Subcutaneous abdominal adipose tissue (tissue), 5 donors: ENCODE results near the gene GIT1.
"Not testable (repeated sequence)": the region's sequence is repeated elsewhere in the genome, so short reads cannot be mapped to it uniquely, and the experiment has no call there.

ENCODE experiments used
- H3K27ac ChIP-seq: one replicate; pipeline ENCODE4 v1.7.0; 2013; ENCODE audit warnings: low read depth, mild to moderate bottlenecking, inconsistent platforms, low read length, moderate library complexity
- H3K27me3 ChIP-seq, 5 donors: one replicate each; pipeline ENCODE4 v1.7.0; 2013; ENCODE audit warnings: low read length in 5 of 5, inconsistent platforms in 1 of 5; ENCODE audit not compliant: control insufficient read depth in 5 of 5, insufficient read depth in 4 of 5
- H3K36me3 ChIP-seq, 5 donors: one replicate each; pipeline ENCODE4 v1.7.0; 2013; ENCODE audit warnings: low read length in 5 of 5; ENCODE audit not compliant: control insufficient read depth in 5 of 5, insufficient read depth in 5 of 5
- H3K4me1 ChIP-seq, 5 donors: one replicate each; pipeline ENCODE4 v1.7.0; 2013; ENCODE audit warnings: low read length in 5 of 5, mild to moderate bottlenecking in 3 of 5, moderate library complexity in 1 of 5; ENCODE audit not compliant: control insufficient read depth in 5 of 5, insufficient read depth in 5 of 5
- H3K4me3 ChIP-seq, 5 donors: one replicate each; pipeline ENCODE4 v1.7.0; 2013; ENCODE audit warnings: low read length in 5 of 5, low read depth in 1 of 5
- H3K9ac ChIP-seq, 5 donors: one replicate each; pipeline ENCODE4 v1.7.0; 2013; ENCODE audit warnings: low read length in 5 of 5, mild to moderate bottlenecking in 4 of 5, moderate library complexity in 3 of 5
- H3K9me3 ChIP-seq, 5 donors: one replicate each; pipeline ENCODE4 v1.7.0; 2013; ENCODE audit warnings: low read length in 5 of 5; ENCODE audit not compliant: control insufficient read depth in 5 of 5
- donor health status: healthy.
- donor health status: healthy.
- donor health status: healthy.
- donor health status: healthy.
- donor health status: healthy.

Gene GIT1

DNA sequence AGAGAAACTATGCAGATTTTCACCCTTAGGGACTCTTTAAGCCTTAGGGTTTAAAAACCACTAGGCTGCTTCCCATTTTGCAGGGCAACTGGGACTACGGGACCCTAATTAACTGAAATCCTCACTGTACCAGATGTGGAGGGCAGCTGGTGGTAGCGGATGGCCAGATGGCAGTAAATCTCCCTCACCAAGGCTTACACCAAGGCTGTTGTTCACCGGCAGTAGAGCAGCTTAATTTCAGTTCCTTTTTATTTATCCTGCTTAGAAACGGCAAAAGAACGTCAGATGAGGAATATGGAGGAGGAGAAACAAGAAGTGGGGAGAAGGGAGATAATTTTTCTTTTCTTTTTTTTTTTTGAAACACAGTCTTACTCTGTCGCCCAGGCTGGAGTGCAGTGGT lies 29.1 kb downstream of the GIT1 start:
- peak overlapping the region in 1 of 5 donors; percentile 53 for H3K9ac ChIP-seq
- no peaks in the 10 kb centered on the region for H3K27me3 ChIP-seq
- H3K4me1 ChIP-seq: peaks cover 7 to 57% (median 48%) of the 10 kb centered on the region in 5 donors
- H3K4me3 ChIP-seq: no peak overlapping the region
- peaks cover 0 to 18% (median 12%) of the 10 kb centered on the region in 5 donors for H3K36me3 ChIP-seq
- no peaks in the 10 kb centered on the region for H3K9me3 ChIP-seq
- H3K27ac ChIP-seq: no peak overlapping the region

DNA sequence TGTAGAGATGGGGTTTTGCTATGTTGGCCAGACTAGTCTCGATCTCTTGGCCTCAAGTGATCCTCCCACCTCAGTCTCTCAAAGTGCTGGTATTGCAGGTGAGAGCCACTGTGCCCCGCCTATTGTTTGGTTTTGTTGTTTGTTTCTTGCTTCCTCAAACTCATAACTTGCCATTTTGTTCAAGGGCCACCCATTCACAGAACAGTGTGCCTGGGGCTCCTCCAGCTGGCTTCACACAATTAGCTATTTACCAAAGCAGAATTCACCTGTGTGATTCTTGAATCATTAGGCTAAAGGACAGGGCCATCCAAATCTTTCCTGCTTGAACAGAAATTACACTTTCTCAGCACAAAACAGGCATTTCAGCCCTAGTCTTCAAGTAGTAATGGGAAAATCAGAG lies 29.8 kb downstream of the GIT1 start:
- no peak overlapping the region for H3K27ac ChIP-seq
- no peak overlapping the region for H3K4me3 ChIP-seq
- peaks cover 0 to 18% (median 12%) of the 10 kb centered on the region in 5 donors for H3K36me3 ChIP-seq
- H3K9ac ChIP-seq: no peak overlapping the region
- peaks cover 7 to 51% (median 43%) of the 10 kb centered on the region in 5 donors for H3K4me1 ChIP-seq
- H3K9me3 ChIP-seq: no peaks in the 10 kb centered on the region
- H3K27me3 ChIP-seq: no peaks in the 10 kb centered on the region

DNA sequence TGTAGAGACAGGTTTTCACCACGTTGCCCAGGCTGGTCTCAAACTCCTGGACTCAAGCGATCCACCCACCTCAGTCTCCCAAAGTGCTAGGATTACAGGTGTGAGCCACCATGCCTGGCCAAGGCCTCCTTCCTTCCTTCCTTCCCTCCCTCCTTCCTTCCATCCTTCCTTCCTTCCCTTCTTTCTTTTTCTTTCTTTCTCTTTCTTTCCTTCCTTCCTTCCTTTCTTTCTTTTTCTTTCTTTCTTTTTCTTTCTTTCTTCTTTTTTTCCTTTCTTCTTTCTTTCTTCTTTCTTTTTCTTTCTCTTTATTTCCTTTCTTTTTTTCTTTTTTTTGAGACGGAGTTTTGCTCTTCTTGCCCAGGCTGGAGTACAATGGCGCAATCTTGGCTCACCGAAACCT lies 31.3 kb downstream of the GIT1 start:
- peaks cover 7 to 38% (median 33%) of the 10 kb centered on the region in 5 donors for H3K4me1 ChIP-seq
- not testable (repeated sequence) for H3K27me3 ChIP-seq, H3K9ac ChIP-seq, H3K9me3 ChIP-seq, H3K27ac ChIP-seq, H3K4me3 ChIP-seq
- peaks cover 0 to 18% (median 12%) of the 10 kb centered on the region in 5 donors for H3K36me3 ChIP-seq

DNA sequence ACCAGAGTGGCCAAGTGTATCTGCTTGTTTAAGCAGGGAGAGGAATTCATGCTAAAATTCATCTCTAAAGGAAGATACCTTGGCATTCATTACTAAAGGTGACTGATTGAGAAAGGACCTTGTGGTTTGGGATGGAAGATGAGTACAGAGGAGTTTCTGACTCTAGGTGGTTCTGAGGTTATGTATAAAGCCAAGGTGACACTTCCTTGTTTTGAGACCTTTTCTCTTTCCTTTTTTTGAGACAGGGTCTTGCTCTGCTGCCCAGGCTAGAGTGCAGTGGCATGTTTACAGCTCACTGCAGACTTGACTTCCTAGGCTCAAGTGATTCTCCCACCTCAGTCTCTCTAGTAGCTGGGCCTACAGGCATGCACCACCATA lies 31.7 kb downstream of the GIT1 start:
- peaks cover 0 to 16% (median 9%) of the 10 kb centered on the region in 5 donors for H3K36me3 ChIP-seq
- no peak overlapping the region for H3K4me3 ChIP-seq
- no peaks in the 10 kb centered on the region for H3K27me3 ChIP-seq
- no peaks in the 10 kb centered on the region for H3K9me3 ChIP-seq
- no peak overlapping the region for H3K27ac ChIP-seq
- H3K4me1 ChIP-seq: peaks cover 7 to 34% (median 28%) of the 10 kb centered on the region in 5 donors
- H3K9ac ChIP-seq: no peak overlapping the region

DNA sequence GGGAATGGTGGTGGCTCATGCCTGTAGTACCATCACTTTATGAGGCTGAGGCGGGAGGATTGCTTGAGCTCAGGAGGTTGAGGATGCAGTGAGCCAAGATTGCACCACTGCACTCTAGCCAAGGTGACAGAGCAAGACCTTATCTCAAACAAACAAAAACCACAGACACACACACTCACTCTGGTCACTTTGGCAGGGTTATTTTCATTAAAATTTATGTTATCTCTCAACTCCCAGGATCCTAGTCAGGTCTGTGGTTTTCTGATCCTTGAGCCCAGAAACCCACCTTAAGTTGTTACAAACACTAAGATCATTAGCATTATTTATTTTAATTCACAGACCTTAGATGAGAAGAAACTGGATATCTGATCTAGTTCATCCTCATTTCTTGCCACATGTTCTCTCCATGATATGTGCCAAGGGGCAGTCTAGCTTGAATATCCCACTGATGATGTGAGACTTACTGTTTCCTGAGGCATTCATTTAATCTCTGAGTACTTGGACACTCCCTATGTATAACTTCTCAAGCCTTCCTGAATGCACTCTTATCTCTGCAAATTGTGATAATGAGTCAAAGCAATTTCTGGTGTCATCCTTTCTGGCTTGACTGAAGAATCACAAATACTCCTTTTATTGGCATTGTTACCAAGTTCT lies 32.2 kb downstream of the GIT1 start:
- Histone ChIP-seq H3K4me3 (no peak overlapping the region), H3K9ac (no peak overlapping the region), H3K27ac (no peak overlapping the region), H3K9me3 (no peaks in the 10 kb centered on the region), H3K4me1 (peaks cover 6 to 29% (median 23%) of the 10 kb centered on the region in 5 donors), H3K36me3 (peaks cover 0 to 10% (median 6%) of the 10 kb centered on the region in 5 donors), H3K27me3 (no peaks in the 10 kb centered on the region)

DNA sequence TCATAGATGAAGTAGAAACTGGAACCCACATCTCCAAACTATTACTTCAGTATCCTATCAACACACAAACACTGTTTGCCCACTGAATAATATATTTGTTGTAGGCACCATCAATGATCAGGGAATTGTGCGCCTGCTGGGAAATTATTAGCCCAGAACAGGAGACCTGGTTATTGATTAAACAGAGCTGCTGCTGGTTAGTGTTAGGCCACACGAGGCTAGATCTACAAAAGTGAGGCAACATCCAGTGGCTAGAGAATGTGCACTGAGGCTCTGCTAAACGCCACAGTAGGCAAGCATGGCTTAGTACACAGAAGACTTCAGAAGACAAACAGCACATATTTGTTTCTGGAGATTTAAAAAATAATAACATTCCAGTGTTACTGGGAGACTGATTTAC lies 33.6 kb downstream of the GIT1 start:
- Histone ChIP-seq H3K9ac (no peak overlapping the region), H3K27me3 (no peaks in the 10 kb centered on the region), H3K27ac (no peak overlapping the region), H3K36me3 (peaks cover 0 to 4% (median 0%) of the 10 kb centered on the region in 5 donors), H3K9me3 (no peaks in the 10 kb centered on the region), H3K4me3 (no peak overlapping the region), H3K4me1 (peaks cover 0 to 23% (median 13%) of the 10 kb centered on the region in 5 donors)

DNA sequence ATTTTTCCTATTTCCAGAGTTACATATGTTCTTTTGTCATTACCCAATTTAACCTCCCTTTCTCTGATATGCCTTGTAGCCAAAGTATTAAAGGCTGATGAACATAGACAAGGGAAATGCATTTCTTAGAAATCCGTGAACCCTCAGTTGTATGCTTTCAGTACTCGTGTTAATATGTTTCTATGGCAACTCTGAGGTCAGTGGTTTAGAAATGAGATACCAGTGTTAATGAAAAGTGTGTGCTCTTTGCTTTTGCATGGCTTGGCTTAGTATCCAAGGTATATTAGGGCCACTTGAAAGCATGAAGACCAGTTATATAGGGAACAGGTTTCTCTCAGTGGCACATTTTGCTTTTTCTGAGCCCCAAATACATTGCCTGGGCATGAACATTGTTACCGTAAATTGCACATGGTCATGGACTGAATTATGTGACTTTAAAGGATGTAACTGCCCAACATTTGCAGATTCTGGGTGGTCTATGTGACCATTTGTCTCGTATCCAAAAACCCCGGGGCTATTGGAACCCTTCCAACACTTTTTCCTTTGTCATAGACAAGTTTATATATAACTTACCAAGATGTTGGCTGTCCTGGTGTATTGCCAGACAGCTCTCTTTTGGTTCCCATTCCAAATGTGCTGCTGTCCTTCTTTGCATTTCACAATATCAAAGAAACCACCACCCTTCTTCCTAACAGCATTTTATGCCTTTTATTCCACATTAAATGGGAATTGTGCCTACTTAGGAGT lies 40.1 kb downstream of the GIT1 start:
- H3K4me1 ChIP-seq: peaks cover 4 to 33% (median 17%) of the 10 kb centered on the region in 5 donors
- H3K36me3 ChIP-seq: peaks cover 0 to 6% (median 4%) of the 10 kb centered on the region in 5 donors
- no peak overlapping the region for H3K9ac ChIP-seq
- no peak overlapping the region for H3K27ac ChIP-seq
- peak overlapping the region in 1 of 5 donors; percentile 5 for H3K4me3 ChIP-seq
- H3K27me3 ChIP-seq: no peaks in the 10 kb centered on the region
- no peaks in the 10 kb centered on the region for H3K9me3 ChIP-seq

DNA sequence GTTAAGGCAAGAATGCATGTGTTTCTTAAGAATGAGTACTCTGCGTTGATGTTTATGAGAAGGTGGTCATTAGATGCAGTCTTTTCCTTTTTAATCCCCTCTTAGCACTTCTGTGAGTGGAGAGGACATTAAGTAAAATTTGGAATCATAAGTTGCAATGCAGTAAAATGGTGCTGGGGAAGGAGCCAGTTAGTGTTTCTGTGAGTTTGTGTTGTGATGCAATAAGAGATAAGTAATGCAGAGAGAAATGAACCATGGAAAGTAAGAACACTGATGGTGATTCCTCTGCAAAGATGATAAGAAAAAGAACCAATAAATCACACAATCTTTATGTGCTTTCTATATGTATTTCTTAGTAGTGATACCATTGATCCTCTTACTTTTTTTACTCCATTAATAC lies 42.6 kb downstream of the GIT1 start:
- Histone ChIP-seq H3K27ac (no peak overlapping the region), H3K4me1 (peaks cover 4 to 33% (median 17%) of the 10 kb centered on the region in 5 donors), H3K4me3 (no peak overlapping the region), H3K9me3 (no peaks in the 10 kb centered on the region), H3K9ac (no peak overlapping the region), H3K27me3 (no peaks in the 10 kb centered on the region), H3K36me3 (peaks cover 18 to 26% (median 24%) of the 10 kb centered on the region in 5 donors)

DNA sequence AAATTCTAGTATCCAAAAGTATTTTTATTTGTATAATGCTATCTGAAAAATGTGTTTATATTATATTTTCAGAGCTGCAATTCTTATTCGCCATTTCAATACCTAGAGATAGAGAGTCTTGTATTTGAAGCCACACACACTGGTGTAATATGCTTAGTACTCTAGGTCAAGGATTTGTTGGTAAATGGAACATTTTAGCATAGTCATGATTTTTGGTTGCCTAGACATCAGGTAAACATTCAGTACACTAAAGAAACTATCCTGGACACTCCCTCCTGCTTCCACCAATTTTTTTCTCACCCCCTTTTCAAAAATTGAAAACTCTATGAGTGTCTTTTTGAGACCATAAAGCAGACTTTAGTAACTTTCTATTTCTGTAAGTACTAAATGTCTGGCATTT lies 43.4 kb downstream of the GIT1 start:
- Histone ChIP-seq H3K27ac (no peak overlapping the region), H3K4me3 (no peak overlapping the region), H3K4me1 (peaks cover 4 to 27% (median 16%) of the 10 kb centered on the region in 5 donors), H3K27me3 (no peaks in the 10 kb centered on the region), H3K9ac (no peak overlapping the region), H3K36me3 (peaks cover 18 to 30% (median 25%) of the 10 kb centered on the region in 5 donors), H3K9me3 (no peaks in the 10 kb centered on the region)

DNA sequence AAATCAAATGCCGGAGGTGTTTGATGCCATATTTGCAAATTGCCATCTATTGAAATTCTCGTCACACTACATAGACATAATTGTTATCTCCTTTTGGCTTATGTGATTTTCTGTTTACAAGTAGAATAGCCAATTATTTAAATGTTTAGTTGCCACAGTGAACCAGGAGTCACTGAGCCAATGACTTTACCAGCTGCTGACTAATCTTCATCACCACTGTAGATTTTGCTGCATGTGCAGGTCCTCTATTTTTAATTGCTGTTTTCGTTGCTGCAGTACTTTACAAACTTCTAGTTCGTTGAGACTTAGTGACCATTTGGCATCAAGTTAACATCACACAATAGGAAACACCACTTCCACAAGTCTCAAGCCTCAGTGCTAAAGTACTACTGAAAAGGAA lies 45.4 kb downstream of the GIT1 start:
- Histone ChIP-seq H3K36me3 (peaks cover 18 to 38% (median 28%) of the 10 kb centered on the region in 5 donors), H3K9me3 (no peaks in the 10 kb centered on the region), H3K27me3 (no peaks in the 10 kb centered on the region), H3K9ac (no peak overlapping the region), H3K4me1 (peaks cover 0 to 14% (median 5%) of the 10 kb centered on the region in 5 donors), H3K27ac (no peak overlapping the region), H3K4me3 (no peak overlapping the region)
